ENCODE data around the gene SLC22A24.
"Not testable (repeated sequence)": the region's sequence is repeated elsewhere in the genome, so short reads cannot be mapped to it uniquely, and the experiment has no call there.

The SLC22A24 gene

GRCh38 chr11:63144121-63144520 lies at the start of gene SLC22A24:
SLC22A24 (minus strand) TSS chr11:63144221; CDS start chr11:63143779, 442 bp downstream.
- no peak for DNase-seq

DNA sequence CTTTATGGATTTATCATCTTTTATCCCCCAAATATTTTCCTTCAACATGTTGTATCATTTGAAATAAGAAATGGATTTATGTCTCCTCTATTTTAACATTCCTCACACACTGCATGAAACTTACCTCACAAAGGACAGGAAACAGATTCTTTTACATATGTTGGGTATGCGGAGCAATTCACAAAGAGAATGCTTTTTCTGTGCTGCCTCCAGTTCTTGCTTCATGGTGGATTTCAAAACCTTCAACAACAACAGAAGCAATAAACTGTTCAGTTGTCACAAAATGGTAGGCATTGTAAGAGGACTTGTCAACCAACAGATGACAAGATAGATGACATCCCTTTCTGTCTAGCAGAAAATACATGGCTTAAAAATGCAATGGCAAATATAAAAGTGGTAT lies 36.5 kb upstream of the SLC22A24 start:
- no peak for DNase-seq

- DNase-seq: no peak
Measured at GRCh38 chr11:63179432-63180041, 35.5 kb upstream of the SLC22A24 start.

GRCh38 chr11:63177872-63178271 lies 33.9 kb upstream of the SLC22A24 start:
- no peak for DNase-seq

DNA sequence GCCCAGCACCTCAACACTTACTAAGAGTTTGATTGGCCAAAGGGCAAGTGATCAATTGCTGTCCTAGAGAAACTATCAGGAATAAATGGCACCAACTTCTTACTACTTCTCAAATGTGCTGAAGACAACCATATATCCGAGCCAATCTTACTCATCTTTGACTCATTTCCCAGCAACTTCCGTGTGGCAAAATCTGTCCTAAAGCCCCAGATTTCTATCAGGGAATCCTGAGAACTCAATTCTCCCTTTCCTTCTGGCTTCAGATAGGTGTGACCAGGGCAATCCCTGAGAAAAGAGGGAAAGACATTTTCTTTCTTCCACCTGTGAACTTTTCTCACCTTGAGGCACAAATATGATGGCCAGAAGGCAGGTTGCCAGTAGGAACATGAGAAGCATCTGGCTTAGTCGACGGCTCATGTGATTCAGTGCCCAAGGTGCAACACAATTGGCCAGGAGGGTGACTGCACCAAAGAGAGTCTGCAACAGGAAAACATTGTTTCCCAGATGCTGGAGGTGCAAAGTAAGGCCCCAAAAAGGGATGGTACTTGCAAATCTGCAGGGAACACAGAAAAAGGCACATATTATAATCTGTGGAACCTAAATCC lies 21.8 kb upstream of the SLC22A24 start:
- no peak for DNase-seq

GRCh38 chr11:63155794-63156193 lies 11.8 kb upstream of the SLC22A24 start:
- DNase-seq: no peak

- DNase-seq: no peak
Measured at GRCh38 chr11:63146581-63146980, 2.6 kb upstream of the SLC22A24 start.

DNA sequence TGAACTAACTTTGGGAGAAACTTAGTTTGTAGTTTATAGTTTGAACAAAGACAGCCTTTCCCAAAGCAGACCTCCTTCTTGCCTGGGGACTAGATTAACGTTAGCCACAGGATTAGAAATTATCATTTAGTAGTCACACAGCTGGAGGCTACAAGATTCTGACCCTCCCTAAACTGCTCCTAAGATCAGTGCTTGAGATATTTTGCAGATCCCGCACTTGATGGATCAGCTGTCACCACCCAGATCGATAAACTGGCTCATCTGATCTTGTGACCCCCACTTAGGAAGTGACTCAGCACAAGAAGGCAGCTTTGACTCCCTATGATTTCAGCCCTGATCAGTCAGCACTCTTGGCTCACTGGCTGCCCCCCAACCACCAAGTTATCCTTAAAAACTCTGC lies 1.6 kb downstream of the SLC22A24 start:
- no peak for DNase-seq

DNA sequence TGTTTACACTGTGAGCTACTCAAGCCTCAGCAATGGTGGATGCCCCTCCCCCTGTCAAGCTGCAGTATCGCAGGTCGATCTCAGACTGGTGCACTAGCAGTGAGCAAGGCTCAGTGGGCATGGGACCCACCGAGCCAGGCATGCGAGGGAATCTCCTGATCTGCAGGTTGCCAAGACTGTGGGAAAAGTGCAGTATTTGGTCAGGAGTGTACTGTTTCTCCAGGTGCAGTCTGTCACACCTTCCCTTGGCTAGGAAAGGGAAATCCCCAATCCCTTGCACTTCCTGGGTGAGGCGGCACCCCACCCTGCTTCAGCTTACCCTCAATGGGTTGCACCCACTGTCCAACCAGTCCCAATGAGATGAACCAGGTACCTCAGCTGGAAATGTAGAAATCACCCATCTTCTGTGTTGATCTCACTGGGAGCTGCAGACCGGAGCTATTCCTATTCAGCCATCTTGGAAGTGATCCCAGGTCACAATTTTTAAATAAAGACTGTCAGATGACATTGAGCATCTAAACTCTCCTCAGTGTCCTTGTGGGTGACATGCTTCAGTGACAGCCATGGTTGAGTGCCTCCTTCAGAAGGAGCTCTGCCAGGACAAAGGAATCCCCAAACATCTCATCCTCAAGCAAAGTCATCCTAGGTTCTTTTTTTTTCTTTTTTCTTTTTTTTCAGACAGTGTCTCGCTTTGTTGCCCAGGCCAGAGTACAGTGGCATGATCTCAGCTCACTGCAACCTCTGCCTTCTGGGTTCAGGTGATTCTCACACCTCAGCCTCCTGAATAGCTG lies 10.8 kb downstream of the SLC22A24 start:
- DNase-seq: no peak

- DNase-seq: no peak
Measured at GRCh38 chr11:63099555-63099954, 44.5 kb downstream of the SLC22A24 start.

DNA sequence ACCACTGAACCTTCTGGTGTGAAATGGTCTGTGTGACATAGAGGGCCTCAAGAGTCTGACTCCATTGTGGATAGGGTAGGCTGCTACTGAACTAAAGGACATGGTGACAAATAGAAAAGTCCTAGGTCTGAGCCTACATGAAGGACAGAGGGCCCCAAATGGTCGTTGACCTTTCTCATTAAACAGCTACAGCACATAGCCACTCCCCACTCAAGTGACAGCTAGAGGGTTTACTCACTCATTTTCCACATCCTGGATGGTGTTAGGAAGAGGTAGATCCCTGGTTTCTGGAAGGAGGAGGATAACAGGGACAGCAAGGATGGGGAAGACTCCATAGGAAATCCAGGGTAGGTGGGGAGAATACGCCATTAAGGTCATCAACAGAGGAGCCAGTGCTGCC lies 63.3 kb downstream of the SLC22A24 start:
- no peak for DNase-seq

- DNase-seq: not testable (repeated sequence)
Measured at GRCh38 chr11:63046203-63046602, 97.8 kb downstream of the SLC22A24 start.

- no peak for DNase-seq
Measured at GRCh38 chr11:63042596-63042995, 101.4 kb downstream of the SLC22A24 start.

- no peak for DNase-seq
Measured at GRCh38 chr11:63032457-63032856, 111.6 kb downstream of the SLC22A24 start.
